ENCODE measurements around the gene LDB1.

The LDB1 gene

GRCh38 chr10:102154466-102155116 is 34.4 kb upstream of the LDB1 start:
- no peak for TF ChIP-seq CTCF (IDR thresholded peaks at IDR 0.05; ENCODE audit: insufficient read depth, low read depth, low read length, missing control alignments)
- peak; percentile 21 for DNase-seq (ENCODE audit: low read depth)
- no peak overlapping the region for H3K4me3 ChIP-seq (ENCODE audit: low read length)

GRCh38 chr10:102153093-102153620 is 33.0 kb upstream of the LDB1 start:
- TF ChIP-seq CTCF (IDR thresholded peaks at IDR 0.05; ENCODE audit: insufficient read depth, low read depth, low read length, missing control alignments) = no peak
- H3K4me3 ChIP-seq (ENCODE audit: low read length) = peak overlapping the region; percentile 98
- DNase-seq (ENCODE audit: low read depth) = no peak

GRCh38 chr10:102152545-102152890 is 32.4 kb upstream of the LDB1 start:
- no peak for TF ChIP-seq CTCF (IDR thresholded peaks at IDR 0.05; ENCODE audit: insufficient read depth, low read depth, low read length, missing control alignments)
- peak overlapping the region; percentile 98 for H3K4me3 ChIP-seq (ENCODE audit: low read length)
- peak; percentile 39 for DNase-seq (ENCODE audit: low read depth)

- peak; percentile 99 for DNase-seq (ENCODE audit: low read depth)
- H3K4me3 ChIP-seq (ENCODE audit: low read length) = peak within 1 kb of the TSS; percentile 98
- no peak for TF ChIP-seq CTCF (IDR thresholded peaks at IDR 0.05; ENCODE audit: insufficient read depth, low read depth, low read length, missing control alignments)
Measured at GRCh38 chr10:102151774-102152544, 31.8 kb upstream of the LDB1 start, which contains the start of gene NOLC1. Gene NOLC1, plus strand, starts transcription at chr10:102152389. Its CDS starts 22 bp downstream, at chr10:102152411.

- peak overlapping the region; percentile 98 for H3K4me3 ChIP-seq (ENCODE audit: low read length)
- peak; percentile 79 for DNase-seq (ENCODE audit: low read depth)
- TF ChIP-seq CTCF (IDR thresholded peaks at IDR 0.05; ENCODE audit: insufficient read depth, low read depth, low read length, missing control alignments) = no peak
Measured at GRCh38 chr10:102150970-102151773, 31.0 kb upstream of the LDB1 start.

GRCh38 chr10:102148275-102148674 is 28.1 kb upstream of the LDB1 start:
- no peak for DNase-seq (ENCODE audit: low read depth)
- no peak for TF ChIP-seq CTCF (IDR thresholded peaks at IDR 0.05; ENCODE audit: insufficient read depth, low read depth, low read length, missing control alignments)
- H3K4me3 ChIP-seq (ENCODE audit: low read length) = no peak overlapping the region

Measured in epithelial cell of esophagus (primary cell).